EH (cell line): ENCODE data around the gene CENPX.
A peak's percentile ranks its signal among the peaks of the same experiment; 100 is the strongest.

ENCODE experiments used
- DNase-seq: peaks from one replicate; pipeline ENCODE4 v3.0.0-alpha.2; 2015; ENCODE audit warnings: low read depth

The CENPX gene

DNA sequence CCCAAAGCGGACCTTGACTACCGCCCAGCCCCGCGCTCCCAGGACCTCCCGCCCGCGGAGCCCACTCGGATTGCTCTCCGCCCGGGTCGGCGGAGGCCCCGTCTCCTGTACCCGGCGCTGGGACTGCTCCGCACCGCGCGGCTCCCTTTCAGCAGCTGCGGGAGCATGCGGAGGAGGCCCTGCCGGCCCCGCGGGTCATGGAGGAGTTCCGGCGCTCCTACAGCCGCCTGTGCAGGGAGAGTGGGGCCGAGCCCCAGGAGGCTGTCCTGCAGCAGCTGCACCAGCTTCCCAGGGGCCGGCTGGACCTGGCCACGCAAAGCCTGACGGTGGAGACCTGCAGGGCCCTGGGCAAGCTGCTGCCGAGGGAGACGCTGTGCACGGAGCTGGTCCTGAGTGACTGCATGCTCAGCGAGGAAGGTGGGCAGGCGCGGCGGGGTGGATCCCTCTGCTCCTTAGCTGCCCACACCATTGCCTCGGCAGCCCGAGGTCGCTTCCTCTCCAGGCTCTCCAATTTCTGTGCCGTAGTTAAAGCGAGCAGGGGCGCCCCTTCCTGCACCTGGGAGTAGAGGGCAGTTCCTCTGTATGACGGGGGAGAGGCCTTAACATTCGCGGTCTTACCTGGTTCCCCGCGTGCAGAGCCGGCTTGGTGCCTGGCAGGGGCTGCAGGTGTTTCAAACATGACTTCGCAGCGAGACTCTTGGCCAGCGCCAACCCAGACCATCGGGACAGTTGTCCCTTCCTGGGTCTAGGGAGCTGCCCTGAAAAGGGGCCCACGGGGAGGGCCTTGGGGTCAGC, 966 bp upstream of the CENPX start:
- peak; percentile 26 for DNase-seq

DNA sequence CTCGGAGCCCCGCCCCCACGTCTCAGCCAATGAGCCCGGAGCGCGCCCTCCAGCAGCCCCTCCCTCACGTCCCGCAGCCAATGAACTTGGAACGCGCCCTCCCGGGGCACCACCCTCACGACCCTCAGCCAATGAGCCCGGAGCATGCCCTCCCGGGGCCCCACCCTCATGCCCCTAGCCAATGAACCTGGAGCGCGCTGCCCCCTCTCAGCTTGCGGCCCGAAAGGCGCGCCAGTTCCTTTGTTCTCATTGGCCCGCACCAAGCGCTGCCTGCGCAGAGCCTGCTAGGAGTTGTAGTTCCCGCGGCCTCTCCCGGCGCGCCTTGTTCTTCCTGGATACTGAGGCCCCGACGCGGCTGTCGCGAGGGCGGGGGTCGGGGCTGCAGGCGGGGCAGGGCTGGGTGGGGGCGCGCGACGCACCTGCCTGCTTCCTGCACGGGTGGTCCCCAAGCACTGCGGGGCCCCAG, 336 bp upstream of the CENPX start, which contains the start of gene LRRC45:
Gene LRRC45, plus strand, starts transcription at position 325 of the 466 bp plus-strand sequence. CDS start 339 bp downstream, outside the sequence.
- DNase-seq, result peak; percentile 100

DNA sequence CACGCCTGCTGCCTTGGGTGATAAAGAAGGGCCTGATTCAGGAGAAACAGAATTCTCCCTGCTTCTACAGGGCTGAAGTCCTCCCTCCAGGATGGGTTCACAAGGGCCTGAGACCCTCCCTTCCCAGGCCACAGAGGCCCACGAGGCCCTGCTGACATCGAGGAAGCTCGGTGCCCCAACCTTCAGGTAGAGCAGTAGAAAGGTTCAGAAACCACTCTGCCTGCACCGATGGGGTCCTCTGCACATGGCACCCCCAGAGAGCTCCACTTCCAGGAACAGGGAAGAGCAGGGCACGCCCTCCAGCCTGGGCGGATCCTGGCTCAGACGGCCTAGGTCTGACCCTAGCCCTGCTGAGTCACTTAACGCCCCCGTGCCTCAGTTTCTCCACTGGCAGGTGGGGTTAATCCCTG, 773 bp downstream of the CENPX start:
- no peak for DNase-seq

DNA sequence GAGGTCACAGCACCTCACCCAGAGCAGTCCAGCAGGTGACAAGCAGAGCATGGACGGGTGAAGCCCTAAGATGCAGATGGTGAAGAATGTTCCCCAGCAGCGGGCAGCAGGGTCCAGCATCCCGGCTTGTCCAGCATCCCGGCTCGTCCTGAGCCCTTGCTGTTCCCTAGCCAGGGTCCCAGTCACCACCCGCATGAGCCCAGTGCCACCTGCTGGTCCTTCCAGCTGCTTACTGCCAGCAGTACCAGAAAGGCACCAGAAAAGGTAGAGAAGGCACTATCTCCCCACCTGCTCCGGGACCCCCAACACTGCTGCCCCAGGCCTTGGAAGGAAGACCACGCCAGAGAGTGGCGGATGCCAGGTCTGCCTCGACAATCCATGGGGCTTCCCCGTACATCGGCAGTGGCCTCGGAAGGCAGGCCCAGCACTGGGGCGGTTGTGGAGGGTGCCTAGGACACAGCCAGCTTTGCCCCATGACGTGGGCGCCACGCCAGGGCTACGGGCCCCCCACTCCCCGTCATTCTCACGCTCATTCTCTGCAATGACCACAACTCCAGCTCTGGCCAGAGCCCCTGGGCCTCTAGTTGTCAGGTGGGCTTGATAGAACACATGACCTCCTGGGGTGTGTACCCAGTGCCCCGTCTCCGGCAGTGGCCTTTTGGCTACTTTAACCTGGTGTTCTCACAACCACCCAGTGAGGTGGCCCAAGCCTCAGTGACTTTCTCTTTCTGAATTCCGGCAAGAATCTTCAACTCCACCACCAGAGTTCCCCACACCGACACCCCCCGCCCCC, 1.4 kb downstream of the CENPX start:
- DNase-seq, result peak; percentile 83

DNA sequence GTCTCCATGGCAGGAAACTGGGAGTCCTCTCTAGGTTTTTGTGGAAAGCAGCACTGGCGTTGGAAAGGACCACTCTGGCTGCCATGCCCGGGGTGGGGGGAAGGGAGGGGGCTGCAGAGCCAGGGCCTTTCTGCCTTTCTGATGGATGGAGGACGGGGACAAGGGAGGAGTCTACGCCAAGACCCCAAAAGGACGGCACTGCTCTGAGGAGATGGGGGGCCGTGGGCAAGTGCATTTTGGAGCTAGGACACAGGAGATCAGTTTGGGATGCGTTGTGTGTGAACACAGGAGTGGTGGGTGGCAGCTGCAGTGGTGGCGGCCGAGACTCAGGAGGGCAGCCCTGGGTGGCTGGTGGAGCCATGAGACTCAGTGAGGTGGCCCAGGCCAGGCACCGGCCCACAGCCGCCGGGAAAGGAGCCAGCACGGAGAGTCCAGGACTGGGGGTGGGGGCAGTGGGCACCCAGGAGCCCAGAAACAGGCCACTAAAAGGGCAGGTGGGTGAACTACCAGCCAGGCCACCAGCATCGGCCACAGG, 2.0 kb downstream of the CENPX start:
- DNase-seq, result no peak

DNA sequence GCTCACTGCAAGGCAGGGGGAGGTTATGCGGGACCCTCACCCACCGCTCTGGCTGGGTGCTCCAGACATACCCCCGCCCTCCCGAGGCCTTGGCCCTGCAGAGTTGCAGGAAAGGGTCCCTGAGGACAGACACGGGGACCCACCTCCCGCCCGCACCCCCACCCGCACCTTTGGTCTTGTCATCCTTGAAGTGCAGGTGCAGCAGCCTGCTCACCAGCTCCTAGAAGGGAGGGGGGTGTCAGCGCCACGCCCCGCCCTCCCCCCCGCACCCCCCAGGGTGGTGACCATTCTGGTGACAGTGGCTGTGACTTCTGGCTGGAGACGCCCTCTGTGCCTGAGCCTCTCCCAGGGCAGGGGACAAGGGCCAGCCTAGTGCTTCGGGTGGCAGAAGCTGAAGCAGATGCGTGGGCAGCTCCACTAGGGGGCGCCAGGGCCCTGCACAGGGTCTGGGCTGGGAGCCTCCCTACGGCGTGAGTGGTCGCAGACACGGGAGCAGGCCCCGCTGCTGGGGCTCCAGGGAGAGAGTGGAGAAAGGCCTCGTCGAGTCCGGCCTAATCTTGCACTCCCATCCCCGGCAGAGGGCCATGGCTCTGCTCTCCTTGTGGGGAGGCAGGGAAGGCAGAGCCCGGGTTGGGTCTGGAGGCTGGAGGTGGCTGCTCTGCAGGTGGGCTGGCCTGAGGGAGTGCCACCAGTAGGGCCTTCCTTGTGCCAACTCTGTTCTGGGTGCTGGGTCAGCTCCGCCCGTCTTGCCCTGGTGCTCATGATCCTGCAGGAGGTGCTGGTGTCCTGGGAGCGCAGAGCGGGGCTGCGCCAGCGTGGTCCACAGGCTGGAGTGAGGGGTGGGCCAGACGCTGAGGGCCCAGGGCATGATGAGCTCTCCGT, 2.7 kb downstream of the CENPX start:
- peak; percentile 39 for DNase-seq

DNA sequence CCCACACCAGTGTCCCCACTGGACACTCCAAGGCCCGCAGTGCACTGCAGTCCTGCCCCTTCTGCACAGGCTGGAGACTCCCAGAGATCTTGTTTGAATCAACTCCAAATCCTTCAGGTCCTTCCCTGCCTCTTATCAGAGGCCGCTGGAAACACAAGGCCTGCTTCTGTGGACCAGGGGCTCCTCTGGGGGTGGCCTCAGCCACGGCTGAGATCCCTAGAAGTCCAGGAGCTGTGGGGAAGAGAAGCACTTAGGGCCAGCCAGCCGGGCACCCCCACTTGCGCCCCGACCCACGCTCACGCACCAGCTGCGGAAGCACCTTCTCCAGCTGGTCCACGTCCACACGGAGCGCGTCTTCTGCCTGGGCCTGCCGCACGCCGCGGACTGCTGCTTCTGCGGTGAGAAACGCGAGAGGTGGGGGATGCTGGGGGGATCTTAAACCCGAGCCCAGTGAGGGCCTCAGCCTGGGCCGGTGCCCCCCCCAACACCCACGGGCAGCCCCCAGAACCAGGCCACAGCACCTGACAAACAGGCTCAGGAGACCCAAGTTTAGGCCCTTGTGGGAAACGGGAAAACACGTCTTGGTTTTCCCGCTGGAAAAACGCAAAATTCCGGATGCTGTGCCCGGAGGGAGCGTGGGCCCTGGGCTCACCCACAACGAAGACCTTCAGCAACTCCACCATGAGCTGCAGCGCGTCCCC, 3.5 kb downstream of the CENPX start:
- no peak for DNase-seq

DNA sequence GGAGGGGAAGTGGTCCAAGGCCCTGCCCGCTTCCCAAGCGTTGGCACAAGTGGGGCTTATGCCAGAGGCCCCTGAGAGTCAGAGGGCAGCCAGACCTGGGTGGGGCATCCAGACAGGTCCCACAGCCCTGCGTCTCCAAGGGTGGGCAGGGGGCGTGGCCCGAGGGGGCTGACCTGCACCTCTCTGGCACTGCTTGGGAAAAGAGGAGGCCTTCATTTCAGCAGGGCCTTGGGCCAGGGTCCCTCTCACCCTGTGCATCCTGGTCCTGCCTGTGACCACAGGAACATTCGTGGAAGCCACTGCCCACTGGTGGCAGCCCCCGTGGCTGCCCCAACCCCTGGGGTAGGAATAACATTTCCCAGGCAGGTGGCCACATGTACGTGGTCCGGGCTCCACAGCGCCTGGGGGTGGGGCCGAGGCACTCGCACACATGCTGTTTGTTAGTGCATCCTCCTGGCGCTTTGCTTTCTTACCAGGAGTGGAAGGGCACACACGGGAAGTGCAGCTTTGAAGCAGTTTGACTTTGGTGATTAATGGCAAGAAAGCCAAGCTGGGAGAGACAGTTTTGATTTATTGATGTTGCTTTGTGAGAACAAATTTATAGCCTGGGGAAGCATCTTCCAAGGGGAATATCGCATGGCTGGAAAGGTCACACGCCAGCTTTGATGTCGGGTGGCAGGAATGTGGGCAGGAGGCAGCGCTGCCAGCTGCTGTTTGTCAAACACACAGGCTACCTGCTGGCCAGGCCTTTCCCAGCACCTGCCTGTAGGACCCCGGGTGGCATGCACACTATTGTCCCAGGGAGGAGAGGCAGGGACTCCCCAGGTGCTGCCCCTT, 4.3 kb downstream of the CENPX start:
- no peak for DNase-seq

DNA sequence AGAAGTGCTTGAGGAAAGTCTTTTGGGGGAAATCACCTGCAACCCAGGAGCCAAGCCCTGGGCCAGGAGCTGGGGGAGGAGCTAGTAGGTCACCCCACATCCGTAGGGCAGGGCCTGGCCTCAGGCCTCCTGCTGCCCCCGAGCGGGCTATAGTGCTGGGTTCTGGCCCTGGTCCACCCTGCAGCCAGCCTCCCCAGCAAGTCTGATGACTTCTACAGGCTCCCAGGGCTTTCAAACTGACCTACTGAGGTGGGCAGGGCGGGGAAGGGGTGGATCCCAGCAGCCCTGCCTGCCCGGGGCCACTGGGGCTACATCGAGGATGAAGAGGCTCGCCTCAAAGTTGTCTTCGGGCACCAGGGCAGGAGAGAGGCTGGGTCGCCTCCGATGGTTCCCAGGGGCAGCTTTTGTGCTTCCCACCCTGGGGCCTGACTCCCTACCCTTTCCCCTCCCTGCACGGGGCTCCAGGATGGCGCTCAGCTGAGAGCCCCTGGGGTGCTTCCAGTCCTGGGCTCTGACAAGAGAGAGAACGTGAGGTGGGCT, 5.0 kb downstream of the CENPX start:
- DNase-seq, result no peak

DNA sequence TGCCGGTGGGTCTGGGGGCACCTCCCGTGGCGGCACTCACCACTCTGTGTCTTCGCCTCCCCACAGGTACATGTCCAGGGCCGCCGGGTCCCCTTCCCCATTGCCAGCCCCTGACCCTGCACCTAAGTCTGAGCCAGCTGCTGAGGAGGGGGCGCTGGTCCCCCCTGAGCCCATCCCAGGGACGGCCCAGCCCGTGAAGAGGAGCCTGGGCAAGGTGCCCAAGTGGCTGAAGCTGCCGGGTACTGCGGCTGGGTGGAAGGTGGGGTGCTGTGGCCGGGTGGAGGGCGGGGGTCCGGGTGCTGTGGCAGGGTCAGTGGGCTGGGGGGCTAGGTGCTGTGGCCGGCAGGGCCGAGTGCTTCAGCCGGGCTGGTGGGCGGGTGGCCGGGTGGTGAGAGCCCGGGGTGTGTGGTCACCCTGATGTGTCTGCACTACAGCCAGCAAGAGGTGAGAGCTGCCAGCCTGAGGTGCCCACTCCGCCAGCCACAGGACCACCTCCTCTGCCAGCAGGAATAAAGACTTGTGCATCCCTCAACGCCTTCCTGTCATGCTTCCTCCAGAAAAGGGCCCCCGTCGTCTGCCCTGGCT, 5.7 kb downstream of the CENPX start:
- DNase-seq, result no peak

DNA sequence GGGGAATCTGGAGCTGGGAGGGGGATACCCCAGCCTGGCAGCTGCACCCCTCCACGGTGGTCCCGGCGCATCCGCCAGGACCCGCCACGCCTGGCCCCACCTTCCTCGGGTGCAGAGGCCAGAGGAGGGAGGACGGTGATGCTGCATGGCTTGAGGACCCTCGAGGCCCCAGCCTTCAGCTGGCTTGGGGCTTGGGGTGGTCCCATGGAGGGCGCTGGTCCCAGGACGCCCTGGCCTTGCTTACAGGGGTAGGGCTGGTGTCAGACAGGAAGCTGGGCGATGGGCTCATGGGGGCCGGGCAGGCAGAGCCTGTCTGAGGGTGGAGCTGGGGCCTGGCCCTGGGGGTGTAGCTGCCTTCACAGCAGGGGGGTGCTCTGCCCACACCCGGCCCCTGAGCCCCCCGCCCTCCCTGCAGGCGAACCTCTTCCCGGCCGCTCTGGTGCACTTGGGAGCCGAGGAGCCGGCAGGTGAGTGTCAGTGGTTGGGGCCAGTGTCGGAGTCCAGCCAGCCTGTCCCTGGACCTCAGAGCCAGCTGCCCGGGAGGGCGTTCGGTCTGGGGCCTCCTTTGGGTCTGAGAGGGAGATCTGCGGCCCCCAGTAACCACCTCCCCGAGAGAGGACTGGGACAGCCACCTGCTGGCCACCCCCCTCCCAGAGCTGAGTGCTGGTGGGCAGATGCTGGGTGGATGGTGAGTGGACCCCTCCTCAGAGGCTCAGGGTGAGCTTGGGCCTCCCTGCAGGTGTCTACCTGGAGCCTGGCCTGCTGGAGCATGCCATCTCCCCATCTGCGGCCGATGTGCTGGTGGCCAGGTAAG, 6.4 kb downstream of the CENPX start:
- no peak for DNase-seq

DNA sequence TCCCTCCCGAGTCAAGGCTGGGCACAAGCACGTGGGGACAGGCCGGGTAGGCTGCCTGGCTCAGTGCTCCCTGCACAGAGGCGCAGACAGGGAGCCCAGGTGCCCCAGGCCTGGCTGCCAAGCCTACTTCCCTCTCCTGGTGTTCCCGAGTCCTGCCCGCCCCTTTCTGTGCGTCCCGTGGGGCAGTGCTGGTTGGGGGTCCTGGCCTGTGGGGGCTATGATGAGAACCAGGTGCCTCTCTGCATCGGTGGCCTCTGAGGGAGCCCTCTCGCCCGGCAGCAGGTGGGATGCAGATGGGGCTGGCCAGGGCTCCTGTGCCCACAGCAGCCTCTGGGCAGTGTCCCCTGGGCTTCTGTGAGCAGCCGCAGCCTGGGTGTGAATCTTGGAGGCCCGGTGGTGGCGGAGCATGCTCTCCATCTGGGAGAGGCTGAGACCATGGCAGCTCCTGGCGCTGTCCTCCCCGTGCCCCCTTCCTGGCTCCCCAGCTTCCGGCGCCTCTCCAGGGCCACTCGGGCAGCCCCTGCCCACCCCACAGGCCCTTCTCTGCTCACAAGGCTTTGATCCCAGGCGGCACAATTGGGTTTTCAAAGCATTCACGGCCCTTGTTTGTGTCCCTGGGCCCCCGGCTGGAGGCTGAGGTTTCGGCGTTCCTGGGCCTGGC, 7.2 kb downstream of the CENPX start:
- DNase-seq, result no peak

DNA sequence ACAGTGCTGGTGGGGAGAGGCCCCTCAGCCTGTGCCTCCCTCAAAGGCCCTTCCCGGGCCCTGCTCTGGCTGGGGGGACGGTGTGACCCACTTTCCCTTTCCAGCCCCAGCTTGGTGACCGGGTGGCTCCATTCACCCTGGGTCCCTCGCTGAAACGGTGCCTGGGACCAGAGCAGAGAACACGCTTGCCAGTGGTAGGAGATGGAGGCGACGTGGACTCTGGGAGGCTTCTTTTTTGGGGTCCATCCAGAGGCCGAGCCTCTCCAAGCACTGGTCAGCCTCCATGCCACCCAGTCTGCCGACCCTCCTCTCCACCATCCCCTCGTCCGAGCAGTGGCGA, 7.7 kb downstream of the CENPX start:
- no peak for DNase-seq

DNA sequence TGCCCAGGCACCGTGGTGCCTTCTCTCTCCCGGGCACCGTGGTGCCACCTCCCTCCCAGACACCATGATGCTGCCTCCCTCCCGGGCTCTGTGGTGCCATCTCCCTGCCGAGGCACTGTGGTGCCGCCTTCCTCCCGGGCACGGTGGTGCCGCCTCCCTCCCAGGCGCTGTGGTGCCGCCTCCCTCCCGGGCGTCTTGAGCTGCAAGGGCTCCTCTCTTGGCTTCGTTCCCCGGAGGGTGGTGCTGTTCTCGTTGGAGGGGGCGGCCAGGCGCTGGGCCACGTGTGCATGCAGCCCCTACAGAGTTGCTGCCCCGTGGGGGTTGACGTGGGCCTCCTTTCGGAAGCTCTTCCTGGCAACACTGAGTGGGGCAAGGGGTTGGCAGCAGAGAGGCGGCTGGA, 8.2 kb downstream of the CENPX start:
- DNase-seq, result no peak

DNA sequence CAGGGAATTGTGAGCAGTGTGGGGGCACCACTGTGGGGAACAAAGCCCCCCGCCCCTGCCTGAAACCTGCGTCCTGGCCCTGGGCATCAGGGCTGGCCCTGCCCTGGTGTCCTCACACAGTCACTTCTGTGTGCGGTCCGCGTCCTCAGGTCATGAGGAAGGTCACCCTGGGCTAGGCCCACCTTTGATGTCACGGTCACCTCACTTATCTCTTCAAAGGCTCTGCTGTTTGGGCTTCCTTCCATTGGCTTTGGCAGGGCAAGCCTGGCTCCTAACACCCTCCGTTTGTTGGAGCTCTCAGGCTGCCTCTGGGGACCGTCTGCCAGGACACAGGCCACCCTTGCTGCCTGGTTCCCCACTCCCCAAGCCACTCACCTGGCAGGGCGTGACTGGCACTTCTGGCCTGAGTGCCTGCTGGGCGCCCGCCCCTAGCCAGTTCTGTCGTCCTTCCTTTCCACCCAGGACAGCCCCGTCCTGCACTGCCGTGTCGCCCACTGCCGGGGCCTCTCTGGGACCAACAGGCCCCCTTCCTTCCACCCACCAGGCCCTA, 8.8 kb downstream of the CENPX start:
- no peak for DNase-seq

DNA sequence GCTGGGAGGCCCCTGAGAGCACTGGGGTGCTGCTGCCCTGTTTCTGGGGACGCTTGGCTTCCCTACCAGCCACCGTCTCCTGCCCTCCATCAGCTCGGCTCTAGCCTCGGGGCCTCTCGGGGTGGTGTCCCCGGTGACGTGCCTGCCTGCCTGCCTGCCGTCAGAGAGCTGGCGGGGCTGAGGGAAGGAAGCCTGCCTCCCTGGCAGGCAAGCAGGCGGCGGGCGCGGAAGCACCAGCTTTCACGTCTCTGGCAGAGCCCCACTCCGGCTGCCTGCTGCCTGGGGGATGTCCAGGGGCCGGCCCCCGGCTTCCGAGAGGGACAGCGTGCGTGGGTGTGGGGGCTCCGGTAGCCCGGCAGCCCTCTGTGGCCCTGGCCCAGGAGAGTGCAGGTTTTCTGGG, 9.3 kb downstream of the CENPX start:
- DNase-seq, result peak; percentile 59

DNA sequence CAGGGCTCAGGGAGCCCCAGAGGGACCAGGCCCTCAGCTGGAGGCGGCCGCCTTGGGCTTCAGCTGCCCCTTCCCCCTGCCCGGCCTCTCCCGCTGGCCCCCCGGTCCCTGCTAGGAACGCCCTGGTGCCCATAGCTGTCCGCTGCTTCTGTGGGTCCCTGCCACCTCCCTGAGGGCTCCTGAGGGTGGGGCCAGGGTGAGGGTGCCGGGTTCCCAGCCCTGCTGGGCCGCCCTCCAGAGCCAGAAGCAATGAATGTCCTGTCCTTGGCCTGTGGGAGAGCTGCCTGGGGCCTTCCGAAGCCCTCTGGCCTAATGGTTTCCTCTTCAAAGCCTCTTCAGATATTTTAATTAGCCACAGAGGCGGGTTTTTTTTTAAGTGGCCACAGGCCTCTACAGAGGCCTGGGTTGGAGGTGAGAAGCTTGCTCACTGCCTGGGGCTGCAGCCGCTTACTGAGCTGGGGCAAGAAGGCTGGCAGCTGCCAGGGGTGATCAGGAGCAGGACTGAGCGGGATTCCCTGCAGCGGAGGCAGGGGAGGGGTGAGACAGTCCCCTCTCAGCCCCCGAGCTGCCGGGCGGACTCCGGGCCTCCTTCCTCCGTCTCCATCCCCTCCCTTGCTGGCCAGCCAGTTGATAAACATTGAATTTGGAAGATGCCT, 9.9 kb downstream of the CENPX start:
- peak; percentile 60 for DNase-seq

DNA sequence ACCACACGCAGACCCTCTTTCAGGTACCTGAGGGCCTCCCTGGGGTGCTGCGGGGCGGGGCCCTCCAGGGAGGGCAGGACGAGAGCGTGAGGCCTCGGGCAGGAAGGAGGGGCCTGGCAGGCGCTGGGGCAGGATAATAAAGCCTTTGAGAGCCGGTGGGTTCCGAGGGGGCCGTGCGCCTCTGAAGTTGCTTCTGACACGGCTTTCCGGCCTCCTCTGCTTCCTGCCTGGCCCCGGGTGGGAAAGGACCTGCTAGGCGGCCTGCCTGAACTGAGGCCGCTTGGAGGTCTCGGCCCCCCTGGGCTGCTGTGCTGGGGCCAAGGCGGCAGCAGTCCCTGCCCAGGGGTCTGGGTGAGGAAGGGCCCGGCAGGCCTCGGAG, 10.4 kb downstream of the CENPX start:
- DNase-seq, result no peak
